ENCODE results near the gene CMTM7.

Gene CMTM7

DNA sequence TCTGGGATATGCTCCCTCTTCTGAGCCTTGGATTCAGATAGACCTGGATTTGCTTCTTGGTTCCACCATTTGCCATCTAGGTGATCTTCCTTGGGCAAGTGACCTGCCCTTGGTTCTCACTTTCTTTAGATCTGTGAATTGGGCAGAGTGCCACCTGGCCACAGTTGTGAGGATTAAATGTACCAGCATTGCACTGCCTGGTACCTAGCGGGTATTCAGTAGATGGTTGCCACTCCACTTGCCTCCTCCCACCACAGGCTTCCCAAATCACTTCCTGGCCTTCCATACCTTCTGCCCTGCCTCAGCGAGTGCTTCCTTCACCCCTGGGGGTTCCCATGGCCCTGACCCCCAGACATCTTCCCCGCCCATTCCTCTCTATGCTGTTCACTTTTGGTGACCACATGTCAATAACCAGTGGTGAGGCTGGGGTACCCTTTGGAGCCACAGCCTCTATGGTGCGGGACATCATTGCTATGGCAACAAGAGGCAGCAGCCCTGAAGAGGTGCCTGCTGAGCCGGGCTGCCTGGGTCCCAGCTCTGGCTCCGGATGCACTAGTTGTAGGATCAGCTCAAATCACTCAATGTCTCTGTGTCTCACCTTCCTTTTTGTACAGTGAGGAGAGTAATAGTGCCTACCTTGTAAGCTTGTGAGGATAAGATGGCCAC is 40.5 kb downstream of the CMTM7 start:
- no peak overlapping the region for H3K4me3 ChIP-seq (ENCODE audit: low read depth, low read length)

DNA sequence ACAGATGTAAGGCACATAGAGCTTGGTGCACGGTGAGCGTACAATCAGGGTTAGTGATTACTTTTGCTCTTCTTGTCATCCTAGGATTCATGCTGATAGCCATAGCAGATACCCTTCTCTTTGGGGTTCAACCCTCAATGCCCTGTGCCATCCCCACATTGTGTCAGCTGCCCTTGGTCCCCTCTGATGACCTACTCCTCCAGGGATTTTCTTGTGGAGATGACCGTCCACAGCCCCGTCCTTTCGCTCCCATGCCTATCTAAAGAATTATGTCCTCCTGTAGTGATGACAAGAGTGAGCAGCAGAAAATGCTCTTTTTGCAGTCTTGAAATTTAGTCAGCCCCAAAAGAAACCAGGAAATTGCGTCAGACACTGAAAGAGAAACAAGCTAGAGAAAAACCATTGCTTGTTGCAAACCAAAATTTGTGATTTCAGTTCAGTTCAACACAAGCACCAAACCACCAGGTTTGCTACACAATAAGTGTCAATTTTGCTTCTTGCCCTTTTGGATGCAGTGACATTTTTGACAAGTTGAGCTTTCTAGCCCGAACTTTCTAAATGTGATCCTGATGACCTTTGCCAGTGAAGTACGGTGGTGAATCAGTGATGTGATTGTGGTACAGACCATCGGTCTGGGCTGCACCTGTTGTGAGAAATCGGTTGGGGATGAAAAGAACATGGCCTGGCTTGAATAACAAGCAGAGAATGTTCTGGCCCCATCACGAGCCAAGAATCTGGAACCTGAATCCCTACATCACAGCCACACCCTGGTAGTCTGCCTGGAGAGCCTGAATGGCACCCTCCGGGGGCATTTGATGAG is 41.3 kb downstream of the CMTM7 start:
- TF ChIP-seq, protein P1, sequence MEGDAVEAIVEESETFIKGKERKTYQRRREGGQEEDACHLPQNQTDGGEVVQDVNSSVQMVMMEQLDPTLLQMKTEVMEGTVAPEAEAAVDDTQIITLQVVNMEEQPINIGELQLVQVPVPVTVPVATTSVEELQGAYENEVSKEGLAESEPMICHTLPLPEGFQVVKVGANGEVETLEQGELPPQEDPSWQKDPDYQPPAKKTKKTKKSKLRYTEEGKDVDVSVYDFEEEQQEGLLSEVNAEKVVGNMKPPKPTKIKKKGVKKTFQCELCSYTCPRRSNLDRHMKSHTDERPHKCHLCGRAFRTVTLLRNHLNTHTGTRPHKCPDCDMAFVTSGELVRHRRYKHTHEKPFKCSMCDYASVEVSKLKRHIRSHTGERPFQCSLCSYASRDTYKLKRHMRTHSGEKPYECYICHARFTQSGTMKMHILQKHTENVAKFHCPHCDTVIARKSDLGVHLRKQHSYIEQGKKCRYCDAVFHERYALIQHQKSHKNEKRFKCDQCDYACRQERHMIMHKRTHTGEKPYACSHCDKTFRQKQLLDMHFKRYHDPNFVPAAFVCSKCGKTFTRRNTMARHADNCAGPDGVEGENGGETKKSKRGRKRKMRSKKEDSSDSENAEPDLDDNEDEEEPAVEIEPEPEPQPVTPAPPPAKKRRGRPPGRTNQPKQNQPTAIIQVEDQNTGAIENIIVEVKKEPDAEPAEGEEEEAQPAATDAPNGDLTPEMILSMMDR (IDR thresholded peaks at IDR 0.05; ENCODE audit: low read depth, low read length) = no peak
- H3K4me3 ChIP-seq (ENCODE audit: low read depth, low read length) = no peak overlapping the region

More for the DNA sequence above, 40.5 kb downstream of the CMTM7 start:
- TF ChIP-seq, protein P1 (IDR thresholded peaks at IDR 0.05; ENCODE audit: low read depth, low read length) = no peak

DNA sequence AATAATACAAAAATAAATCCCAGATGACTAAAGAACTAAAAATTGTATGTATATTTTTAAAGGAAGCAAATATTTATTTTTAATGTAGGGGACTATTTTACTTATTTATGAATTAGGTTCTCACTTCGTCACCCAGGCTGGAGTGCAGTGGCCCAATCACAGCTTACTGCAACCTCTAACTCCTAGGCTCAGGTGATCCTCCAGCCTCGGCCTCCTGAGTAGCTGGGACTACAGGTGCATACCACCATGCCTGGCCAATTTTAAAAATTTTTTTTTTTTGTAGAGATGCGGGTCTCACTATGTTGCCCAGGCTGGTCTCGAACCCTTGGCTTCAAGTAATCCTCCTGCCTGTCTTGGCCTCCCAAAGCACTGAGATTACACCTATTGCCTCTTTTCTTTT is 42.6 kb downstream of the CMTM7 start:
- no peak overlapping the region for H3K4me3 ChIP-seq (ENCODE audit: low read depth, low read length)
- TF ChIP-seq, protein P1 (IDR thresholded peaks at IDR 0.05; ENCODE audit: low read depth, low read length) = no peak

DNA sequence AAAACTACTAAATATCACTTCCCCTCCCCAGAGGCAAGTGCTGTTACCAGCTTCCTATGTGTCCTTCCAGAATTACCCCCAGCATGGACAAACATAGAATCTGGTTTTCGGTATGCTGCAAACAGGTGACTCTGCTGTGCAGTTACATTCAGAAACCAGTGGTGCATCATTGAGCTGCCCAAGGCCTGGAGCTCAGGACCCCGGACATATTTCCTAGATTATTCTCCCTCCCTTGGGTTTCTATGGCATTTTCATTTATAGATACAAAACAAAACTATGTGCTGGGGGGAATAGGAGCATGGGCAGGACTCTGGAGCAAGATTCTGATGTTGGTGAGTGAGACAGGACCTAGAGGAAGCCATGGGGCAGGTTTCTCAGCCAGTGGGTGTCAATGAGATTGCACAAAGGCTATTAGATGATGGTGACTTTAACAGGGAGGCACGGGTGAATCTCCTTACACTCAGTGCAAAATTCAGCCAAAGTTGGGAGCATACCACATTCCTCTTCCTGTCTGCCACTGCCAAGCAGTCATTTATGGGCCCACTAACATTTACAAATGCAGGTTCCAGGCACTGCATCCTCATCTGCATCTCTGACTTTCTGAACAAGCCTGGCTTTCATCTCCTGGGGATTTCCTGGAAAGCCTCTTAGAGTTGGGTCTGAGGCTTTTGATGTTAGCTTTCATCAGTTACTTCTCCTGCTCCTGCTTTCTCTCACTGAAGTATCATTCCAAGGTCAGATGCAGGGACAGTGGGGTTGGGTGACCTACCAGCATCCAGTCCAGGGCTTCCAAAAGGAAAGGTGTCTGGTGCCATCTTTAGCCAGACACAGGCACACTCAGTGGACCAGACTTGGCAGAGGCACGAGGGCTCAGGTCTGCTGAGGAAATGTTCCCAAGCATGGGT is 44.5 kb downstream of the CMTM7 start:
- no peak overlapping the region for H3K4me3 ChIP-seq (ENCODE audit: low read depth, low read length)
- TF ChIP-seq, protein P1 (IDR thresholded peaks at IDR 0.05; ENCODE audit: low read depth, low read length) = no peak

DNA sequence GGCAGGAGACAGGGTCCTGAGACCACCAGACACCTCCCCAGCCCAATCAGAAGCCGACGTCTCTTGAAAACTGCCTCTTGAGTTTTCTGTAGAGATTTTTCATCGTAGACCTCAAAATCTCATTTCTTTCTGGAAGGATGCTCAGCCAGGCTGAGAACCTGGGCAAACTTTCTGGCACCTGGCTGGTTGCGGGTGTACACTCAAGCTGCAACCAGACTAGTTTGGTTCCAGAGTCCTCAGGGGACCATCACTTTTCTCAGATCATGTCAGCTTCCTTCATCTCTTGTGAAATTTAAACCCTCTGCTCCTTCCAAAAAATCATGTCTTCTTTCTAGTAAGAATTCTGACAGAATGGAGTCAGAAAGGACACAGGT is 45.1 kb downstream of the CMTM7 start:
- TF ChIP-seq, protein P1 (IDR thresholded peaks at IDR 0.05; ENCODE audit: low read depth, low read length) = no peak
- H3K4me3 ChIP-seq (ENCODE audit: low read depth, low read length) = no peak overlapping the region

DNA sequence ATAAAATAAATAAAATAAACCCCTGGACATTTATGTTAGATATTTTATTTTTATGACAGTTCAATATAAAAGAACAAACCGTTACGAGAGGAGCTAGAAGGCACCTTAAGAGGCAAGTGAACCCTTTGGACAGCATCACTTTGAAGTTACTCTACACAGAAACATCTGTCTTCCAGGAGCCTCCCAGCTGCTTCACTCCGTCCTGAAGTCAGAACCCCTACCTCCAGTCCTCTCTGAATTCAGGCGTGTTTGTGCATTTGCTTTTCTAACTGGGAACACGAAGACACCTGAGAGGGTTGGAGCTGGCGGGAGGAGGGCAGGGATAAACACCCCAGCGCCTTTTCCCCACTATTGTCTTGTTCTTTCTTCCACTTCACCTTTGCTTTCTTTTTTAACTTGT is 46.2 kb downstream of the CMTM7 start:
- TF ChIP-seq, protein P1 (IDR thresholded peaks at IDR 0.05; ENCODE audit: low read depth, low read length) = no peak
- no peak overlapping the region for H3K4me3 ChIP-seq (ENCODE audit: low read depth, low read length)
